ENCODE results near the gene NRL. TPM values are rescaled to one million over a fixed set of nuclear protein-coding genes. Genes with fewer than 3 reads are reported as not detected.
A peak's percentile ranks its signal among the peaks of the same experiment; 100 is the strongest.

NRL gene
- total RNA-seq, 1 experiment from 2014 or later: 1.3 TPM

GRCh38 chr14:24115422-24116127 lies 826 bp upstream of the NRL start (continued):
- no peak for TF ChIP-seq HMGA2 (CRISPR knock-in tag; IDR thresholded peaks at IDR 0.05)
- no peak for TF ChIP-seq ZNF317 (CRISPR knock-in tag; IDR thresholded peaks at IDR 0.05; ENCODE audit: borderline replicate concordance, low read depth)

- ATAC-seq: peak; percentile 30
- ChIA-PET POLR2A (interaction anchor here (0.6 to 3.3 kb wide), 19 partner anchors 8 to 99 kb away, joined by 3 to 44 read pairs (median 8); partner anchors contain the start of genes CARMIL3, CHMP4A, EMC9 and IPO4), CTCF (interaction anchor here (0.6 to 3.3 kb wide), 25 partner anchors 8 to 387 kb away, joined by 3 to 67 read pairs (median 6); partner anchors contain the start of genes CARMIL3, CHMP4A, CIDEB and DHRS4L2)
- Mint-ChIP-seq H3K36me3 (peaks cover 24% of the 10 kb centered on the region), H3K4me3 (peak overlapping the region; percentile 99), H3K9me3 (no peaks in the 10 kb centered on the region), H3K4me1 (peaks cover 18% of the 10 kb centered on the region), H3K27ac (peak overlapping the region; percentile 99), H3K27me3 (ENCODE audit: low read depth) (peaks cover 4% of the 10 kb centered on the region; the same call in 1 of the 2 replicates)
- peak; percentile 81 for DNase-seq (ENCODE audit: low spot score)
- TF ChIP-seq GABPB1 (CRISPR knock-in tag; IDR thresholded peaks at IDR 0.05) (peak; percentile 94), ZNF423 (CRISPR knock-in tag; IDR thresholded peaks at IDR 0.05) (no peak), FOXP1 (CRISPR knock-in tag; IDR thresholded peaks at IDR 0.05; ENCODE audit: borderline replicate concordance) (0 out of 2 replicates have a peak, but pooled peaks have one; percentile 29), MAX (CRISPR knock-in tag; IDR thresholded peaks at IDR 0.05) (peak; percentile 61; the same call in 1 of the 2 replicates), MLX (CRISPR knock-in tag; IDR thresholded peaks at IDR 0.05) (no peak), ARID4B (CRISPR knock-in tag; IDR thresholded peaks at IDR 0.05; ENCODE audit: borderline replicate concordance) (peak; percentile 58; the same call in 1 of the 2 replicates), MYBL2 (CRISPR knock-in tag; IDR thresholded peaks at IDR 0.05) (no peak; the same call in 1 of the 2 replicates), ZSCAN18 (CRISPR knock-in tag; IDR thresholded peaks at IDR 0.05) (no peak), CREB1 (CRISPR knock-in tag; IDR thresholded peaks at IDR 0.05) (no peak; the same call in 1 of the 2 replicates), ZNF512 (CRISPR knock-in tag; IDR thresholded peaks at IDR 0.05; ENCODE audit: borderline replicate concordance) (no peak), ZNF317 (CRISPR knock-in tag; IDR thresholded peaks at IDR 0.05; ENCODE audit: borderline replicate concordance, low read depth) (no peak), ZNF138 (CRISPR knock-in tag; conservative IDR thresholded peaks at IDR 0.05) (no peak), ZBTB21 (CRISPR knock-in tag; IDR thresholded peaks at IDR 0.05; ENCODE audit: borderline replicate concordance) (peak; percentile 64; the same call in 1 of the 2 replicates), ZNF532 (CRISPR knock-in tag; IDR thresholded peaks at IDR 0.05; ENCODE audit: borderline replicate concordance) (no peak), HMGXB4 (CRISPR knock-in tag; IDR thresholded peaks at IDR 0.05) (peak; percentile 63), SOX15 (CRISPR knock-in tag; IDR thresholded peaks at IDR 0.05) (no peak), FOXK1 (CRISPR knock-in tag; IDR thresholded peaks at IDR 0.05) (0 out of 2 replicates have a peak, but pooled peaks have one; percentile 23)
Measured at GRCh38 chr14:24113801-24114531, 783 bp downstream of the NRL start.
